Fibroblast of mammary gland (primary cell): ENCODE data around the gene HOXD11.

Source experiments
- DNase-seq: peaks from one replicate; pipeline ENCODE4 v3.0.0-alpha.2; 2010; ENCODE audit warnings: low read depth
- H3K4me3 ChIP-seq: 2 replicates; pipeline ENCODE4 v1.5.1; 2011; ENCODE audit warnings: low read depth, mild to moderate bottlenecking, low read length, moderate library complexity; ENCODE audit not compliant: control insufficient read depth
- TF ChIP-seq, protein P1 (sequence below): conservative IDR thresholded peaks from 2 replicates; pipeline ENCODE4 v1.5.1; 2011; ENCODE audit warnings: low read depth, low read length, inconsistent platforms; ENCODE audit not compliant: control insufficient read depth, insufficient read depth

The HOXD11 gene

DNA sequence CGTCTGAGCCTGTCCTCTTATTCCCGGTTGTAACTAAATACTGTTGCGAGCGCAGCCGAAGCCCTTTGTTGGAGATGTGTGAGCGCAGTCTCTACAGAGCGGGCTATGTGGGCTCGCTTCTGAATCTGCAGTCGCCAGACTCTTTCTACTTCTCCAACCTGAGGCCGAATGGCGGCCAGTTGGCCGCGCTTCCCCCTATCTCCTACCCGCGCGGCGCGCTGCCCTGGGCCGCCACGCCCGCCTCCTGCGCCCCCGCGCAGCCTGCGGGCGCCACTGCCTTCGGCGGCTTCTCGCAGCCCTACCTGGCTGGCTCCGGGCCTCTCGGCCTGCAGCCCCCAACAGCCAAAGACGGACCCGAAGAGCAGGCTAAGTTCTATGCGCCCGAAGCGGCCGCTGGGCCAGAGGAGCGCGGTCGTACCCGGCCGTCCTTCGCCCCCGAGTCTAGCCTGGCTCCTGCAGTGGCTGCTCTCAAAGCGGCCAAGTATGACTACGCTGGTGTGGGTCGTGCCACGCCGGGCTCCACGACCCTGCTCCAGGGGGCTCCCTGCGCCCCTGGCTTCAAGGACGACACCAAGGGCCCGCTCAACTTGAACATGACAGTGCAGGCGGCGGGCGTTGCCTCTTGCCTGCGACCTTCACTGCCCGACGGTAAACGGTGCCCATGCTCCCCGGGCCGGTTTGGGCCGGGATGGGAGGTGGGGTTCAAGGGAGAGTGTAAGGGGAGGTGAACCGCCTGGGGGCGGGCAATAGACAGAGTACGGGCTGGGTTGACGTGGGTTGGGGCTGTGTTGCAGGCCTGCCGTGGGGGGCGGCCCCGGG, 7.1 kb upstream of the HOXD11 start, which contains the start of gene HOXD12:
Gene HOXD12 (plus strand): TSS at position 68 of the 819 bp plus-strand sequence. CDS start 7 bp downstream, at position 75.
- no peak for DNase-seq
- TF ChIP-seq, protein P1, sequence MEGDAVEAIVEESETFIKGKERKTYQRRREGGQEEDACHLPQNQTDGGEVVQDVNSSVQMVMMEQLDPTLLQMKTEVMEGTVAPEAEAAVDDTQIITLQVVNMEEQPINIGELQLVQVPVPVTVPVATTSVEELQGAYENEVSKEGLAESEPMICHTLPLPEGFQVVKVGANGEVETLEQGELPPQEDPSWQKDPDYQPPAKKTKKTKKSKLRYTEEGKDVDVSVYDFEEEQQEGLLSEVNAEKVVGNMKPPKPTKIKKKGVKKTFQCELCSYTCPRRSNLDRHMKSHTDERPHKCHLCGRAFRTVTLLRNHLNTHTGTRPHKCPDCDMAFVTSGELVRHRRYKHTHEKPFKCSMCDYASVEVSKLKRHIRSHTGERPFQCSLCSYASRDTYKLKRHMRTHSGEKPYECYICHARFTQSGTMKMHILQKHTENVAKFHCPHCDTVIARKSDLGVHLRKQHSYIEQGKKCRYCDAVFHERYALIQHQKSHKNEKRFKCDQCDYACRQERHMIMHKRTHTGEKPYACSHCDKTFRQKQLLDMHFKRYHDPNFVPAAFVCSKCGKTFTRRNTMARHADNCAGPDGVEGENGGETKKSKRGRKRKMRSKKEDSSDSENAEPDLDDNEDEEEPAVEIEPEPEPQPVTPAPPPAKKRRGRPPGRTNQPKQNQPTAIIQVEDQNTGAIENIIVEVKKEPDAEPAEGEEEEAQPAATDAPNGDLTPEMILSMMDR, result no peak
- H3K4me3 ChIP-seq, result no peak within 1 kb of the TSS

DNA sequence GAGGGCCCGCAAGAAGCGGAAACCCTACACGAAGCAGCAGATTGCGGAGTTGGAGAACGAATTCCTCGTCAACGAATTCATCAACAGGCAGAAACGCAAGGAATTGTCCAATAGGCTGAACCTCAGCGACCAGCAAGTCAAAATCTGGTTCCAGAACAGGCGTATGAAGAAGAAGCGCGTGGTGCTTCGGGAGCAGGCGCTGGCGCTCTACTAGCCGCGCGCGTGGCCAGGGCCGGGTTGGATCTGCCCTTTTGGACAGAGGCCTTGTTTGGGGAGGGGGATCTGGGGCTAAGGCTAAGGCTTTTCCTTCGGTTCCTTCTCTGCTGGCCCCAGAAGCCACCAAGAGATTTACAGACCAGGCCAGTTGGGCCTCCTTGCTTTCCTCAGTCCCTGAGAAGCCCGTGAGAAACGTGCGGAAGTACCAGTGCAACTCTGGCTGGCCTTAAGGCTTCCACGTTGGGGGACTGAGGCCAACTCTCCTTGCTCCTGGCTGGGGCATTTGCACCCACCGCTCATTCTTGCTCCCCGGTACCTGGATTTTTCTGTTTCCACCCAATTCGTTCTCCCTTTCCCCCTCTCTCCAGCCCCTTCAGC, 6.4 kb upstream of the HOXD11 start:
- TF ChIP-seq, protein P1, result no peak
- H3K4me3 ChIP-seq, result no peak overlapping the region
- DNase-seq, result no peak

DNA sequence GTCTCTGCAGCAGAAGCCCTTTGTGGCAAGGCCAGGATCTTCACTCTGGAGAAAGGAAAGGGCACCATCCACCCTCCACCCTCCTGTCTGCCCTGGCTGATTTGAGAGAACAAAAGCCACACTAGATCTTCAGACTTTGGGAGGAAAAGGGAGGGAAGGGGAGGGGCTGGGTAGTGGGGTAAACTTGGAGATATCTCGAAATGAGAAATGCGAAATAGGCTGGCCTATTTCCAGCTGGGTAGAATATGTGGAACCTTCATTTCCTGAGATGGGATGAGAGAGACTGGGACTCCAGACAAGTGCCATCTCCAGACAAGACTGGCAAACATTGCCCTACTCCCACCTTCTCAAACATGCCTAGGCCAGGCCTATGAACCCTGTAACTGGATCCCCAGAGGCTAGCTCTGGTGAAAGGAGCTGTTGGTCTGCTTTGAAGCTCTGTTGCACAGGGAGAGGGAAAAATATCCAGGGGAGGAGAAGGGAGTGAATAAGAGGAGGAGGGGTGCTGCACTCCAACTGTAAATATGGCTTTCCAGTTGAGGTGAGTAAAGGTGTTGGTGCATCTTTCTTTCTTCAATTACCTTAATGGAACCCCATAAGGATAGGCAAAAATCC, 5.8 kb upstream of the HOXD11 start:
- TF ChIP-seq, protein P1, result no peak
- no peak for DNase-seq
- no peak overlapping the region for H3K4me3 ChIP-seq

DNA sequence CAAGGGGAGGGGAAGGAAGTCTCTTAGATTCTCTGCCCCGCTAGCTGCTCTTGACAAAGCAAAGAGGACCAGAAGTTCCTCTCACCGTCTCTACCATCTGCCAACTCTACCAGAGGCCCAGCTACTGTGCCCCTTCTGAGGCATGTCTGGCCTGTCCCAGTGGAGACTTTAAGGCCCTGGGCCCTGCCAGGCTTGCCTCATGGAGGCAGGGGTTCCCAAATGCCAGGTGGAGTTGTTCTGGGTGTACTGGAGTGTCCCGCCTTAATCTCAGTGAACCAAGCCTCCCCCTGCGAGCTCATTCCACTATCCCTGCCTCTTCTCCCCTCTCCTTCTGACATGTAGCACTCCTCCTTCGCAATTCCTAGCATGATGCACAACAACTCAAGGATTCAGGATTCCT, 5.2 kb upstream of the HOXD11 start:
- H3K4me3 ChIP-seq, result no peak overlapping the region
- TF ChIP-seq, protein P1, result no peak
- DNase-seq, result no peak

DNA sequence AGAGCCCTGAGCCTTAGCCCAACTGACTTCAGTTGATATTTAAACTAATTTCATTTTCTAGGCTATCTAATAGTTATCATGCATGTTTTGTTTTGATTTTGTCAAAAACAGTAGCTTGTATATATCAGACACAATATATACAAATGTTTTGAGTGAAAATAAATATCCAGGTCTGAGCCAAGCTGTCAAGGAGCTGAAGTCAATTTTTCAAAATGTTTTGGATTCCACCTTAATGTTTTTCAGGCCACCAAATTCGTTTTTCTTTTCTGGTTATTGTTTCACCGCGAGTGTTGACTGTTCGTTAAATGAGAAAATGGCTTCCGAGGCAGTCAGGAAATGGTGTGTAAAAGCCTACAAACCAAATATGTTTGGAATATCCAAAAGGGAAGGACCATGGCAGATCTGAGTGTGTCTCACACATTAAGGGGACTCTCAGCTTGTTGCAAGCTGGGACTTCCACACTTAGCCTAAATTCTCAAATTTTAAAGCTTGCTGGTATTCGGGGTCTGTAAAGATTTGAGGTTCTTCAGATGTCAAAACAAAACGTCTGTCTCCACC, 4.7 kb upstream of the HOXD11 start:
- no peak for DNase-seq
- no peak overlapping the region for H3K4me3 ChIP-seq
- TF ChIP-seq, protein P1, result no peak

DNA sequence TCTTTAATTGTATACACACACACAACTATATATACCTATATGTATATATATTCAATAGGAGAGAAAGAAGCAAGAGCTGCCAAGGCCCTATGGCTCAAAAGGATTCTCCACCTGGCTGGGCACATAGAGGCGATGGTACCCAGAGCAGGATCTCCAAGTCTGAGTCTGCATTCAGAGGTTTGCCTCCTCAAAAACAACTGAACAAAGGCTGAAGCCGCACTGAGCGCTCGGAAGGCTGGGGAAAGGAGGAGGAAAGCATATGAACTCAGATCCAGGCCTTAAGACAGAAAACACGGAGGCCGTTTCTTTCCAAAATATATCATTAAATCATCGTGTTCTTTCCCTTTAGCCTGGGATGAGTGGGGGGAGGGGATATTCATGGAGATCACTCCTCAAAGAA, 3.9 kb upstream of the HOXD11 start:
- H3K4me3 ChIP-seq, result no peak overlapping the region
- TF ChIP-seq, protein P1, result no peak
- DNase-seq, result no peak
